Osteoblast (primary cell): ENCODE results near the gene CDK5RAP1. TPM values are rescaled to one million over a fixed set of nuclear protein-coding genes. Genes with fewer than 3 reads are reported as not detected.

ENCODE experiments used
- DNase-seq: peaks from one replicate; pipeline ENCODE4 v3.0.0; 2011; ENCODE audit warnings: low spot score, mixed read lengths; ENCODE audit not compliant: insufficient read length; ENCODE audit errors: missing footprints
- H2AFZ ChIP-seq: 2 replicates; pipeline ENCODE4 v1.6.0; 2011; ENCODE audit warnings: mild to moderate bottlenecking, low read length
- H3K27ac ChIP-seq: 2 replicates; pipeline ENCODE4 v1.5.1; 2011; ENCODE audit warnings: mild to moderate bottlenecking, low read depth, low read length, moderate library complexity
- H3K27me3 ChIP-seq: 2 replicates; pipeline ENCODE4 v1.6.0; 2012; ENCODE audit warnings: mild to moderate bottlenecking, control low read depth, inconsistent platforms, low read length, moderate library complexity; ENCODE audit not compliant: insufficient read depth
- H3K36me3 ChIP-seq: 2 replicates; pipeline ENCODE4 v1.5.1; 2011; ENCODE audit warnings: mild to moderate bottlenecking, low read length, control low read depth, moderate library complexity; ENCODE audit not compliant: insufficient read depth
- H3K4me1 ChIP-seq: 2 replicates; pipeline ENCODE4 v1.5.1; 2011; ENCODE audit warnings: mild to moderate bottlenecking, low read length, control low read depth, moderate library complexity; ENCODE audit not compliant: insufficient read depth
- H3K4me2 ChIP-seq: 2 replicates; pipeline ENCODE4 v1.6.0; 2011; ENCODE audit warnings: mild to moderate bottlenecking, low read length; ENCODE audit not compliant: insufficient read depth
- H3K4me3 ChIP-seq: fragments of 200-600 bp; sonication (generic); 3 replicates; pipeline ENCODE4 v1.5.1; 2012; ENCODE audit warnings: mild to moderate bottlenecking, low read length, inconsistent platforms; ENCODE audit not compliant: insufficient read depth
- H3K79me2 ChIP-seq: 2 replicates; pipeline ENCODE4 v1.6.0; 2012; ENCODE audit warnings: mild to moderate bottlenecking, low read length, control low read depth, inconsistent platforms; ENCODE audit not compliant: insufficient read depth
- H3K9me3 ChIP-seq: 2 replicates; pipeline ENCODE4 v1.5.1; 2011; ENCODE audit warnings: low read depth, low read length, control low read depth
- H4K20me1 ChIP-seq: 2 replicates; pipeline ENCODE4 v1.6.0; 2012; ENCODE audit warnings: mild to moderate bottlenecking, low read length, control low read depth; ENCODE audit not compliant: insufficient read depth
- CTCF ChIP-seq: IDR thresholded peaks from 2 replicates; pipeline ENCODE4 v1.5.1; 2011; ENCODE audit warnings: mild to moderate bottlenecking, low read depth, low read length, moderate library complexity; ENCODE audit errors: extremely low read depth
- total RNA-seq: library from RNA; depleted of rRNA; stranded (reverse); fragments of >200 nt; gene quantifications from 2 replicates; pipeline ENCODE4 v1.2.3, GENCODE V29; 2012

CDK5RAP1 gene
- total RNA-seq = 14.4 and 16.6 TPM in 2 replicates

GRCh38 chr20:33401184-33401920 is at the start of gene CDK5RAP1:
Gene CDK5RAP1, minus strand, starts transcription at chr20:33401519. Its CDS starts 4,455 bp downstream, at chr20:33397064.
- Histone ChIP-seq H3K27ac (peak within 1 kb of the TSS; percentile 72), H4K20me1 (peaks cover 9% of the 10 kb centered on the region), H2AFZ (peak within 1 kb of the TSS; percentile 97), H3K79me2 (peaks cover 54% of the 10 kb centered on the region), H3K27me3 (no peaks in the 10 kb centered on the region), H3K9me3 (no peaks in the 10 kb centered on the region), H3K4me2 (peak within 1 kb of the TSS; percentile 98), H3K4me3 (peak within 1 kb of the TSS; percentile 92), H3K36me3 (no peaks in the 10 kb centered on the region), H3K4me1 (peaks cover 15% of the 10 kb centered on the region)
- TF ChIP-seq CTCF = no peak
- peak; percentile 89 for DNase-seq

GRCh38 chr20:33450867-33451266 is 49.5 kb upstream of the CDK5RAP1 start:
- no peaks in the 10 kb centered on the region for H3K27me3 ChIP-seq
- no peaks in the 10 kb centered on the region for H3K4me1 ChIP-seq
- no peak for TF ChIP-seq CTCF
- no peak overlapping the region for H3K4me2 ChIP-seq
- H3K4me3 ChIP-seq = no peak overlapping the region
- peak; percentile 90 for DNase-seq
- H3K9me3 ChIP-seq = no peaks in the 10 kb centered on the region
- no peak overlapping the region for H3K27ac ChIP-seq
- H3K79me2 ChIP-seq = no peaks in the 10 kb centered on the region
- H4K20me1 ChIP-seq = no peaks in the 10 kb centered on the region
- H3K36me3 ChIP-seq = no peaks in the 10 kb centered on the region
- H2AFZ ChIP-seq = no peak overlapping the region

GRCh38 chr20:33445881-33446625 is 44.7 kb upstream of the CDK5RAP1 start:
- no peaks in the 10 kb centered on the region for H3K27me3 ChIP-seq
- no peaks in the 10 kb centered on the region for H3K79me2 ChIP-seq
- TF ChIP-seq CTCF = no peak
- no peak overlapping the region for H2AFZ ChIP-seq
- peaks cover 6% of the 10 kb centered on the region for H3K4me1 ChIP-seq
- DNase-seq = peak; percentile 13
- no peaks in the 10 kb centered on the region for H3K36me3 ChIP-seq
- no peak overlapping the region for H3K4me3 ChIP-seq
- H3K4me2 ChIP-seq = no peak overlapping the region
- H3K9me3 ChIP-seq = no peaks in the 10 kb centered on the region
- no peak overlapping the region for H3K27ac ChIP-seq
- no peaks in the 10 kb centered on the region for H4K20me1 ChIP-seq
